GM10266 (cell line): ENCODE measurements around the gene BRIP1.

Source experiments
- DNase-seq: peaks from one replicate; pipeline ENCODE4 v3.0.0; 2012; ENCODE audit errors: extremely low spot score
- CTCF ChIP-seq: IDR thresholded peaks from 2 replicates; pipeline ENCODE4 v1.5.1; 2012; ENCODE audit warnings: mild to moderate bottlenecking, low read depth; ENCODE audit not compliant: control insufficient read depth, insufficient read depth; ENCODE audit errors: missing control alignments

The BRIP1 gene

GRCh38 chr17:61658183-61658582, 205.1 kb downstream of the BRIP1 start:
- no peak for TF ChIP-seq CTCF

GRCh38 chr17:61657338-61657737, 206.0 kb downstream of the BRIP1 start:
- no peak for TF ChIP-seq CTCF
- no peak for DNase-seq

More at GRCh38 chr17:61658183-61658582, 205.1 kb downstream of the BRIP1 start:
- no peak for DNase-seq

GRCh38 chr17:61656721-61657217, 206.6 kb downstream of the BRIP1 start:
- no peak for TF ChIP-seq CTCF

GRCh38 chr17:61650749-61651148, 212.6 kb downstream of the BRIP1 start:
- DNase-seq = no peak
- no peak for TF ChIP-seq CTCF

More at GRCh38 chr17:61656721-61657217, 206.6 kb downstream of the BRIP1 start:
- DNase-seq = no peak

- no peak for DNase-seq
- no peak for TF ChIP-seq CTCF
Measured at GRCh38 chr17:61648587-61648986, 214.7 kb downstream of the BRIP1 start.

GRCh38 chr17:61647047-61647446, 216.3 kb downstream of the BRIP1 start:
- TF ChIP-seq CTCF = no peak
- no peak for DNase-seq

GRCh38 chr17:61646482-61646881, 216.8 kb downstream of the BRIP1 start:
- no peak for TF ChIP-seq CTCF
- DNase-seq = no peak
